Measurements from ENCODE around the gene BST1. TPM values are rescaled to one million over a fixed set of nuclear protein-coding genes. Genes with fewer than 3 reads are reported as not detected.

Gene BST1
- total and polyA plus RNA-seq, 2 donors (not counting 3 experiments of a cell fraction or from before 2014, with no cell fraction given) = 10.7 to 14.0 TPM

- H3K9me1 ChIP-seq (replicated peaks; ENCODE audit: control insufficient read depth, extremely low read depth, insufficient read depth, low read length) = no peaks in the 10 kb centered on the region
- H3K27ac ChIP-seq (ENCODE audit: insufficient read depth, low read depth, low read length) = no peak overlapping the region
- no peak overlapping the region for H3K9ac ChIP-seq (replicated peaks; ENCODE audit: extremely low read depth, insufficient read depth, low read length)
- H3K4me3 ChIP-seq (replicated peaks in 1 of 3; ENCODE audit: insufficient read depth in 1 of 3, low read depth in 1 of 3, low read length in 3 of 3) = no peak overlapping the region
- no peak for FAIRE-seq
- peaks cover 20% of the 10 kb centered on the region for H3K4me1 ChIP-seq (ENCODE audit: control insufficient read depth, extremely low read depth, insufficient read depth, low read length)
- CTCF ChIA-PET = interaction anchor here (0.7 to 1.7 kb wide), 3 partner anchors 17 to 194 kb away, joined by 3 read pairs; no protein-coding TSS in a partner anchor
- POLR2A ChIA-PET = interaction anchor here (0.6 kb wide), 1 partner anchor 49 kb away, joined by 4 read pairs; no protein-coding TSS in a partner anchor
- no TSS peak for BruUV-seq (replicated peaks)
- no peak for DNase-seq (ENCODE audit: low read depth, low spot score)
- no peak overlapping the region for H3K4me2 ChIP-seq (ENCODE audit: insufficient read depth, low read length)
- H3K27me3 ChIP-seq (ENCODE audit: control insufficient read depth in 2 of 2, insufficient read depth in 2 of 2, low read length in 2 of 2) = no peaks in the 10 kb centered on the region
- dilution Hi-C loops (cut with MboI; ENCODE audit: extremely low pct_ligation_motif_present, low sequenced_read_pairs) = no loop called here
- no peaks in the 10 kb centered on the region for H4K20me1 ChIP-seq (replicated peaks; ENCODE audit: control insufficient read depth, extremely low read depth, insufficient read depth, low read length)
- no peak overlapping the region for H2AFZ ChIP-seq (ENCODE audit: low read depth, low read length)
- intact Hi-C loops (cut with micrococcal nuclease) = no loop called here
- H3K9me3 ChIP-seq (replicated peaks; ENCODE audit: control insufficient read depth, insufficient read depth, low read length) = no peaks in the 10 kb centered on the region
- H3K36me3 ChIP-seq (ENCODE audit: control insufficient read depth in 2 of 2, extremely low read depth in 1 of 2, insufficient read depth in 2 of 2, low read length in 2 of 2) = no peaks in the 10 kb centered on the region
- peaks cover 86% of the 10 kb centered on the region for H3K79me2 ChIP-seq (ENCODE audit: control insufficient read depth, insufficient read depth, low read length)
- no peak for TF ChIP-seq MYC (IDR thresholded peaks at IDR 0.05; ENCODE audit: low read depth, low read length)
- TF ChIP-seq EZH2 (IDR thresholded peaks at IDR 0.05; ENCODE audit: borderline replicate concordance, low read depth, low read length, severe bottlenecking) = no peak
- no peak for TF ChIP-seq POLR2A (IDR thresholded peaks at IDR 0.05; ENCODE audit: low read depth, low read length)
- no peak for TF ChIP-seq JUN (IDR thresholded peaks at IDR 0.05; ENCODE audit: borderline replicate concordance, insufficient read depth, insufficient read length, low read depth)
- no peak for TF ChIP-seq POLR2AphosphoS5 (IDR thresholded peaks at IDR 0.05; ENCODE audit: insufficient read depth, low read depth, low read length)
- no peak for TF ChIP-seq CTCF (IDR thresholded peaks at IDR 0.05; ENCODE audit: extremely low read depth in 1 of 2, insufficient read depth in 1 of 2, low read depth in 1 of 2, low read length in 2 of 2)
- TF ChIP-seq FOS (IDR thresholded peaks at IDR 0.05; ENCODE audit: borderline replicate concordance, insufficient read depth, low read length) = no peak
- no peak for TF ChIP-seq MAX (IDR thresholded peaks at IDR 0.05; ENCODE audit: insufficient read depth, insufficient read length)
- TF ChIP-seq GATA2 (IDR thresholded peaks at IDR 0.05; ENCODE audit: insufficient read depth, insufficient read length, low read depth, low read length) = no peak
Observed at GRCh38 chr4:15673337-15673736, 29.5 kb upstream of the BST1 start.
